ENCODE measurements around the gene TLR10. TPM values are rescaled to one million over a fixed set of nuclear protein-coding genes. Genes with fewer than 3 reads are reported as not detected.

TLR10 gene
- total and polyA plus RNA-seq, 8 donors: 0.15 to 3.0 (median 0.70) TPM

DNA sequence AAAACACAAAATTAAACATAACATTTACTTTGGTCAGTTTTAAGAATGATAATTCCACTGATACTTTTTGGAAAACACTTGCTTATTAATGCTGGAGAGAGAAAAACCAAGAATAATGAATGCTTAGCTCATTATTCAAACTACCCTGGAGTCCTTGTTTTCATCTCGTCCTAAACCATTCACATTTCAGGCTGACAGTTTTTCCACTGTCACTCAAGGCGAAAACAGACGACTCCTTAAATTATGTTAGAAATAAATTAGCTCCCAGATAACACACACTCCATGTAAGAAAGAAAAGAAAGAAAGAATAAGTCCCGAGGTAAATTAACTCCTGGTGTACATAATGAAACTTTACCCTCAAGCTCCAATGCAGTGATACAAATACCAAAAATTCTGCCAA lies 33.5 kb downstream of the TLR10 start:
- Histone ChIP-seq H3K36me3 (no peaks in the 10 kb centered on the region), H3K27ac (no peak overlapping the region), H3K27me3 (no peaks in the 10 kb centered on the region), H3K4me3 (no peak overlapping the region), H3K9me3 (peaks cover 0 to 13% of the 10 kb centered on the region in 2 donors), H3K4me1 (peaks cover 0 to 9% of the 10 kb centered on the region in 2 donors)
- ATAC-seq: no peak
- DNase-seq: no peak
- intact Hi-C loops (cut with DNase I): no loop called here
- TF ChIP-seq, protein P1, sequence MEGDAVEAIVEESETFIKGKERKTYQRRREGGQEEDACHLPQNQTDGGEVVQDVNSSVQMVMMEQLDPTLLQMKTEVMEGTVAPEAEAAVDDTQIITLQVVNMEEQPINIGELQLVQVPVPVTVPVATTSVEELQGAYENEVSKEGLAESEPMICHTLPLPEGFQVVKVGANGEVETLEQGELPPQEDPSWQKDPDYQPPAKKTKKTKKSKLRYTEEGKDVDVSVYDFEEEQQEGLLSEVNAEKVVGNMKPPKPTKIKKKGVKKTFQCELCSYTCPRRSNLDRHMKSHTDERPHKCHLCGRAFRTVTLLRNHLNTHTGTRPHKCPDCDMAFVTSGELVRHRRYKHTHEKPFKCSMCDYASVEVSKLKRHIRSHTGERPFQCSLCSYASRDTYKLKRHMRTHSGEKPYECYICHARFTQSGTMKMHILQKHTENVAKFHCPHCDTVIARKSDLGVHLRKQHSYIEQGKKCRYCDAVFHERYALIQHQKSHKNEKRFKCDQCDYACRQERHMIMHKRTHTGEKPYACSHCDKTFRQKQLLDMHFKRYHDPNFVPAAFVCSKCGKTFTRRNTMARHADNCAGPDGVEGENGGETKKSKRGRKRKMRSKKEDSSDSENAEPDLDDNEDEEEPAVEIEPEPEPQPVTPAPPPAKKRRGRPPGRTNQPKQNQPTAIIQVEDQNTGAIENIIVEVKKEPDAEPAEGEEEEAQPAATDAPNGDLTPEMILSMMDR (IDR thresholded peaks at IDR 0.05): no peak

DNA sequence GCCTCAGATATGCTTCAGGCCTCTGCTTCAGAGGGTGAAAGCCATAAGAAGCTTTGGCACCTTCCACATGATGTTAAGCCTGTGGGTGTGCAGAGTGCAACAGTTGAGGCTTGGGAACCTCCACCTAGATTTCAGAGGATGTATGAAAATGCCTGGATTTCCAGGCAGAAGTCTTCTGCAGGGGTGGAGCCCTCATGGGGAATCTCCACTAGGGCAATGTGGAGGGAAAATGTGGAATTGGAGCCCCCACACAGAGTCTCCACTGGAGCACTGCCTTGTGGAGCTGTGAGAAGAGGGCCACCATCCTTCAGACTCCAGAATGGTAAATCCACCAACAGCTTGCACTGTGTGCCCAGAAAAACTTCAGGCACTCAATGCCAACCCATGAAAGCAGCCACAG lies 35.2 kb downstream of the TLR10 start:
- Histone ChIP-seq H3K36me3 (no peaks in the 10 kb centered on the region), H3K4me3 (no peak overlapping the region), H3K27me3 (no peaks in the 10 kb centered on the region), H3K4me1 (peaks cover 0 to 19% of the 10 kb centered on the region in 2 donors), H3K27ac (no peak overlapping the region), H3K9me3 (peaks cover 0 to 13% of the 10 kb centered on the region in 2 donors)
- intact Hi-C loops (cut with DNase I): no loop called here
- DNase-seq: no peak
- no peak for ATAC-seq
- TF ChIP-seq, protein P1 (IDR thresholded peaks at IDR 0.05): no peak

DNA sequence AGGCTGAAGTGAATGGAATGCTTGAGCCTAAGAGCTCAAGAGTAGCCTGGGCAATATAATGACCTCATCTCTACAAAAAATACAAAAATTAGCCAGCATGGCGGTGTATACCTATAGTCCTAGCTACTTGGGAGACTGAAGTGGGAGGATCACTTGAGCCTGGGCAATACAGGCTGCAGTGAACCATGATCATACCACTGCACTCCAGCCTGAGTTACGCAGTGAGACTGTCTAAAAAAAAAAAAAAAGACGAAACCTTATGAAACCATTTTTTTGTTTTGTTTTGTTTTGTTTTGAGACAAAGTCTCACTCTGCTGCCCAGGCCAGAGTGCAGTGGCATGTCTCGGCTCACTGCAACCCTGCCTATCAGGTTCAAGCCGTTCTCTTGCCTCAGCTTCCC lies 36.9 kb downstream of the TLR10 start:
- Histone ChIP-seq H3K4me3 (no peak overlapping the region), H3K27ac (no peak overlapping the region), H3K4me1 (peaks cover 0 to 14% of the 10 kb centered on the region in 2 donors), H3K27me3 (no peaks in the 10 kb centered on the region), H3K9me3 (peaks cover 0 to 13% of the 10 kb centered on the region in 2 donors), H3K36me3 (no peaks in the 10 kb centered on the region)
- TF ChIP-seq, protein P1 (IDR thresholded peaks at IDR 0.05): no peak
- intact Hi-C loops (cut with DNase I): no loop called here
- no peak for ATAC-seq
- DNase-seq: no peak

DNA sequence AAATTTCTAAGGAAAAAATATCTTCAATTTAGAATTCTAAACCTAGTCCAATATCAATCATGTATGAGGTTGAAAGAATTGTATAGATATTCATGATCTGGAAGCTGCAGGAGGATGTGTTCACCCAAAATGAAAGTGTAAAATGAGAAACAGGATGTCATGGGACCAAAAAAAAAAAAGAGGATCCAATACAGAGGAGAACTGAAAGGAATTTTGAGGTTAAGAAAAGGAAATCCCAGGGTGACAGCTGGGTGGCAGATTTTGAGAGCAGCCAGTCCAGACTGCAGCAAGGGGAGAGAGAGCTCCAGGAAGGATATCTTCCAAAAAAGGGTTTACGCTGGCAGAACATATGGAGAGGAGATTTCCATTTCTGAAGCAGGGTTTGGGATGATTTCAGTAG lies 38.9 kb downstream of the TLR10 start:
- Histone ChIP-seq H3K9me3 (peaks cover 0 to 13% of the 10 kb centered on the region in 2 donors), H3K36me3 (no peaks in the 10 kb centered on the region), H3K27ac (no peak overlapping the region), H3K27me3 (no peaks in the 10 kb centered on the region), H3K4me1 (peaks cover 0 to 14% of the 10 kb centered on the region in 2 donors), H3K4me3 (no peak overlapping the region)
- DNase-seq: no peak
- TF ChIP-seq, protein P1 (IDR thresholded peaks at IDR 0.05): no peak
- peak; percentile 50 for ATAC-seq
- intact Hi-C loops (cut with DNase I): no loop called here

DNA sequence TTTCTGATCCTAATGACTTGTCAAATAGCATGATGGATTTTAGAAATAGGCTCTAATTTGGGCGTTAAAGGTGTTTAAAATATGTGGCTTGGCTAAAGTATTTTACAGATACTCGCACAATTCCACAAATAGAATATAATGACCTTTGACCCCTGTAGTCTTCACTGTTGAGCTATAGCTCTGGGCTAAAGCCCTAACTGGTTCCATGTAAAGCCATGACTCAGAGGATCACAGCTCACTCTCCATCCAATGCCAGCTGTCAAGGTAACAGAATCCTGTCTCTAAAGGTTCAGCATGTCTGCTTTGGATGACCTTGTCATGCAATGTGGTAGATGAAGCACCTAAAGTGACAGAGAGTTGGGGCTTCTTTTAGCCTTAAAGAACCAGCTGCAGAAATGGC lies 42.5 kb downstream of the TLR10 start:
- Histone ChIP-seq H3K27me3 (no peaks in the 10 kb centered on the region), H3K36me3 (no peaks in the 10 kb centered on the region), H3K27ac (no peak overlapping the region), H3K9me3 (no peaks in the 10 kb centered on the region), H3K4me1 (peaks cover 0 to 14% of the 10 kb centered on the region in 2 donors), H3K4me3 (no peak overlapping the region)
- TF ChIP-seq, protein P1 (IDR thresholded peaks at IDR 0.05): no peak
- DNase-seq: no peak
- intact Hi-C loops (cut with DNase I): no loop called here
- ATAC-seq: no peak
